GM20431 (cell line): ENCODE measurements around the gene WNT2.
"Not testable (repeated sequence)": the region's sequence is repeated elsewhere in the genome, so short reads cannot be mapped to it uniquely, and the experiment has no call there.

Experiments used
- in situ Hi-C: fragments of 300-500 bp; cut with MseI, MboI; formaldehyde crosslinking; loops from one replicate; pipeline ENCODE4 v1.15.0; 2020; ENCODE audit warnings: low sequenced_read_pairs; ENCODE audit not compliant: unreplicated experiment

The WNT2 gene

GRCh38 chr7:117312593-117313580, 10.0 kb downstream of the WNT2 start:
- in situ Hi-C loops: no loop called here

- in situ Hi-C loops: no loop called here
These were observed 14.0 kb downstream of the WNT2 start for GRCh38 chr7:117308891-117309290.

- in situ Hi-C loops: no loop called here
These were observed 20.5 kb downstream of the WNT2 start for GRCh38 chr7:117302396-117302795.

GRCh38 chr7:117300506-117300905, 22.4 kb downstream of the WNT2 start:
- in situ Hi-C loops: not testable (repeated sequence)

GRCh38 chr7:117297606-117298005, 25.3 kb downstream of the WNT2 start:
- in situ Hi-C loops: no loop called here

GRCh38 chr7:117296066-117296465, 26.8 kb downstream of the WNT2 start:
- in situ Hi-C loops: no loop called here

- in situ Hi-C loops: no loop called here
These were observed 37.0 kb downstream of the WNT2 start for GRCh38 chr7:117285826-117286225.

- in situ Hi-C loops: no loop called here
These were observed 38.2 kb downstream of the WNT2 start for GRCh38 chr7:117284692-117285091.

GRCh38 chr7:117283779-117284178, 39.1 kb downstream of the WNT2 start:
- in situ Hi-C loops: no loop called here

GRCh38 chr7:117283371-117283770, 39.5 kb downstream of the WNT2 start:
- in situ Hi-C loops: no loop called here

- in situ Hi-C loops: no loop called here
These were observed 40.5 kb downstream of the WNT2 start for GRCh38 chr7:117282239-117282812.

GRCh38 chr7:117281562-117281961, 41.3 kb downstream of the WNT2 start:
- in situ Hi-C loops: no loop called here

- in situ Hi-C loops: no loop called here
These were observed 42.8 kb downstream of the WNT2 start for GRCh38 chr7:117279931-117280557.

GRCh38 chr7:117279203-117279602, 43.7 kb downstream of the WNT2 start:
- in situ Hi-C loops: no loop called here

GRCh38 chr7:117278040-117278439, 44.8 kb downstream of the WNT2 start:
- in situ Hi-C loops: no loop called here

GRCh38 chr7:117277576-117277975, 45.3 kb downstream of the WNT2 start:
- in situ Hi-C loops: no loop called here

GRCh38 chr7:117274951-117275350, 47.9 kb downstream of the WNT2 start:
- in situ Hi-C loops: no loop called here

GRCh38 chr7:117273814-117274225, 49.0 kb downstream of the WNT2 start:
- in situ Hi-C loops: no loop called here

- in situ Hi-C loops: no loop called here
These were observed 49.5 kb downstream of the WNT2 start for GRCh38 chr7:117273325-117273724.

GRCh38 chr7:117272017-117272759, 50.7 kb downstream of the WNT2 start:
- in situ Hi-C loops: no loop called here
